ENCODE measurements around the gene PTPA.

GRCh38 chr9:129150122-129150521 lies 38.9 kb downstream of the PTPA start:
- TF ChIP-seq POLR2A (IDR thresholded peaks at IDR 0.05), result no peak
- no peak for TF ChIP-seq EP300 (IDR thresholded peaks at IDR 0.05)
- TF ChIP-seq CTCF (IDR thresholded peaks at IDR 0.05), result no peak
